Measurements from ENCODE around the gene AEBP1.

AEBP1 gene

DNA sequence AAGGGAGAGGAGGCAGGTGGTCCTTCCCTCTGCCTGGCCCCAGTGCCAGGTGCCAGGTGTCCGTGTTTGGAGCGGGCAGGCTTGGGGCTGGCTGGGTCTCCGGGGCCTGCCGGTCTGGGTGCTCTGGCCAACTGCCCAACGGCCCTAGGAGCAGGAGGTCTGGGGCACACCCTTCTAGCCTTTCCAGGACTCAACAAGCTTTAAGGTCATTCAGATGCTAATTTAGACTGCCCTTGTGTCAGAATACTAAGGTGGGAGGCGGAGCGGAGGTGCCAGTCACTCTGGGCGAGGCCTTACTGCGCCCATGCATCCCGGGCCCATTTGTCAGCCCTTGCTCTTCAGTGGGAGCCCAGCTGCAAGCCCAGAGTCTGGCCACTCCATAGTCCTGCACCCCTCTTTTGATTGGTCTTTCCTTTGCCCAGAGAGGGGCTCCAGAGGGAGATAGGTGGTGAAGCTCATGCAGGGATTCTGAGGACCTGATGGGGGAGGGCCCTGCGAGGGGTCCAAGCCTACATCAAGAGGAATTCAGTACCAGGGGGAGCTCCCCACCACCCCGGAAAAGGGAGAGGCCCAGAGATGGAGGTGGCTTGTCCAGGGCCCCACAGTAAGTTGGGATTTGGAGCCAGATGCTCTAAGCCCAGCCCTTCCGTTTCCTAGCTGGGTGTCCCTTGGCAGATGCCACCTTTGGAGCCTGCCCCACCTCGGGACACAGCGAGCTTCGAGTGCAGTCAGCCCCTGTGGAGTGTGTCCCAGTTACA, 40.1 kb upstream of the AEBP1 start:
- Mint-ChIP-seq H3K4me3 (no peak overlapping the region), H3K36me3 (no peaks in the 10 kb centered on the region), H3K9me3 (ENCODE audit: low read depth) (no peaks in the 10 kb centered on the region), H3K27me3 (no peaks in the 10 kb centered on the region), H3K27ac (no peak overlapping the region), H3K4me1 (ENCODE audit: low read depth) (peaks cover 24% of the 10 kb centered on the region)

DNA sequence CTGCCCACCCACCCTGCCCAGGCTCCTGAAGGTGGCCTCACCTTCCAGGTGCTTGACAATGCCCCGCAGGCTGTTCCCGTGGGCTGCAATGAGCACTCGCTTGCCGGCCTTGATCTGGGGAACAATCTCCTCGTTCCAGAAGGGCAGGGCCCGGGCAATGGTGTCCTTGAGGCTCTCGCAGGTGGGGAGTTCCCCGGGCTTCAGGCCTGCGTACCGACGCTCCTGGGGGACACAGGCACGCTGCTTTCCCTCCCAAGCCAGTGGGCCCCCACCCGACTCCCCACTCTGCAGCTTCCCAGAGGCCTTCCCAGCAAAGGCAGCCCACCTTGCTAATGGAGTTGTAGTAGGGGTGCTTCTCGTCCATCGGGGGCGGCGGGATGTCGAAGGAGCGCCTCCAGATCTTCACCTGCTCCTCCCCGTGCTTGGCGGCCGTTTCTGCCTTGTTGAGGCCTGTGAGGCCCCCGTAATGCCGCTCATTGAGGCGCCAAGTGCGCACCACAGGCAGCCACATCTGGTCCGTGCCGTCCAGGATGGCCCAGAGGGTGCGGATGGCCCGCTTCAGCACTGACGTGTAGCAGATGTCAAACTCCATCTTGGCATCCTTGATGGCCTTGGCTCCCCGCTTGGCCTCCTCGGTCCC, 39.2 kb upstream of the AEBP1 start:
- Mint-ChIP-seq H3K9me3 (ENCODE audit: low read depth) (no peaks in the 10 kb centered on the region), H3K36me3 (no peaks in the 10 kb centered on the region), H3K27ac (no peak overlapping the region), H3K4me1 (ENCODE audit: low read depth) (peaks cover 20% of the 10 kb centered on the region), H3K4me3 (no peak overlapping the region), H3K27me3 (no peaks in the 10 kb centered on the region)

DNA sequence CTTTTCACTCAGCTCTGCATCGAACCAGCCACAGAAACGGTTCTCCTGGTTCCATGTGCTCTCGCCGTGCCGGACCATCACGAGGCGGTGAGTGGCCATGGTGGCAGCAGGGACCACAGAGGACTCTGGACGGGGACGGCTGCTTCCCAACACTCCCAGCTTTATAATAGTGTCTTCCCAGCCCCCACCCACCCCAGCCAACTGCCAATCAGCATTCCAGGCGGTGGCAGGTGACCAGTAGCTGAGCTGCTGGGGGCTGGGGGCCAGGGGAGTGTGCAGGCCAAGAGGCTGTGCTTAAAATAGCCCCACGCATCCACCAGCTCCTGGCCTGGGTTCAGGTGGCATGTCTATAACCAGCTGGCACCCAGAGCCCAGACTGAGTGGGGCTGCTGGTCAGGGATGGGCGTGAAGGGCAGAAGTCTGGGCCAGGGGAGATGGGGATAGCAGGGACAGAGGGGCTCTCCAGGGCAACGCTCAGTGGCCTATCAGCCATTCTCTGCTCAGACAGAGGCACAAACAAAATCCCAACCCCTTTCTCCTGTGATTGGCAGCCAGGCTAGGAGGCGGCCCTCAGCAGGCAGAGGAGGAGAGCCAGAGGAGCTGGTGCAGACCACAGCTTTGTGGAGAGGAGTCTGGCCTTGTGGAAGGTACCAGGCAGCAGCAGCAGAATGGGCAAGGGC, 38.6 kb upstream of the AEBP1 start, which contains the start of gene PGAM2:
Gene PGAM2 (minus strand): TSS at position 137 of the 680 bp plus-strand sequence. CDS start 38 bp downstream, at position 99.
- H3K27ac Mint-ChIP-seq = peak within 1 kb of the TSS; percentile 5
- no peaks in the 10 kb centered on the region for H3K9me3 Mint-ChIP-seq (ENCODE audit: low read depth)
- no peaks in the 10 kb centered on the region for H3K27me3 Mint-ChIP-seq

DNA sequence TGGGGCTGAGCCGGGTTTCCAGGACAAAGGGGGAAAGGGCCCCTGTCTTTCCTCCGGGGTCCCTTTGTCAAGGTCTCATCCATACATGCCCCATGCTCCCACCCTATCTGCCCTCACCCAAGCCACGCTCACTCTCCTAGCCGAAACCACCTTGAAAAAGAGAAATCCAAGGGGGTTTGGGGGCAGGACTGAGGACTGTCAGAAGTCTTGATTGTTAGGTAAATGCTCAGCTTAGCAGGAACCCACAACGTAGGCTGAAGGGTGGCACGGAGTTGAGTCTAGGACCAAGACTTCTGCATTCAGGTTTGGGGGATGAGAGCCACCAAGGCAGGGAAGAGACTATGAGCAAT, 38.1 kb upstream of the AEBP1 start:
- no peak overlapping the region for H3K4me3 Mint-ChIP-seq
- no peaks in the 10 kb centered on the region for H3K27me3 Mint-ChIP-seq
- H3K4me1 Mint-ChIP-seq (ENCODE audit: low read depth) = peaks cover 18% of the 10 kb centered on the region
- H3K36me3 Mint-ChIP-seq = no peaks in the 10 kb centered on the region
- no peak overlapping the region for H3K27ac Mint-ChIP-seq
- no peaks in the 10 kb centered on the region for H3K9me3 Mint-ChIP-seq (ENCODE audit: low read depth)

More for the DNA sequence above, 38.6 kb upstream of the AEBP1 start, which contains the start of gene PGAM2:
- Mint-ChIP-seq H3K36me3 (no peaks in the 10 kb centered on the region), H3K4me1 (ENCODE audit: low read depth) (peaks cover 18% of the 10 kb centered on the region), H3K4me3 (peak within 1 kb of the TSS; percentile 7)

DNA sequence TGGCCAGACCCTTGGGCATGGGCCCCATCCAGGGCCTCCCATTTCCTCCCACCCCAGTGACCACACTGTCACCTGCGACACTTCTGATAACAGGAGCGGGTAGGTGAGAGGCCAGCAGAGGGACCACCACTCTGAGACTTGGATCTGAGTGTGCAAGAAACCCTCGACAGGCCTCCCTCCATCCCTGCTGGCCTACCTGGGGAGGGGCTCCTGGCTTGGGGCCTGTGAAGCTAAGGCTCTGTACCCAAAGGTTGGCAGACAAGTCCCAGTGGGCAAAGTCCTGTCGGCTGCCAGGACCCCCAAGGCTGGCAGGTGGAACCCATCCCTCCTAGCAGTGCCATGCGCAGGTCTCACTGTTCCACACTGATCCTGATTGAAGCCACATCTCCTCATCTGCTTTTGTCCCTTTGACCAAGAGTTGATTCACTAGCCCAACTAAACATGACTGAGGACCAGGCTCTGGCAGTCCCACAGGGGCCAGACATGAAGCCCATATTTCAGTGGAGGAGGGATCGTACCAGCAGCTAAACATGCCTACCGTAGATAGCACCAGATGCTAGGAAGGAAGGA, 37.6 kb upstream of the AEBP1 start:
- Mint-ChIP-seq H3K4me1 (ENCODE audit: low read depth) (peaks cover 20% of the 10 kb centered on the region), H3K4me3 (no peak overlapping the region), H3K9me3 (ENCODE audit: low read depth) (no peaks in the 10 kb centered on the region), H3K36me3 (no peaks in the 10 kb centered on the region), H3K27me3 (no peaks in the 10 kb centered on the region), H3K27ac (peak overlapping the region; percentile 46)

DNA sequence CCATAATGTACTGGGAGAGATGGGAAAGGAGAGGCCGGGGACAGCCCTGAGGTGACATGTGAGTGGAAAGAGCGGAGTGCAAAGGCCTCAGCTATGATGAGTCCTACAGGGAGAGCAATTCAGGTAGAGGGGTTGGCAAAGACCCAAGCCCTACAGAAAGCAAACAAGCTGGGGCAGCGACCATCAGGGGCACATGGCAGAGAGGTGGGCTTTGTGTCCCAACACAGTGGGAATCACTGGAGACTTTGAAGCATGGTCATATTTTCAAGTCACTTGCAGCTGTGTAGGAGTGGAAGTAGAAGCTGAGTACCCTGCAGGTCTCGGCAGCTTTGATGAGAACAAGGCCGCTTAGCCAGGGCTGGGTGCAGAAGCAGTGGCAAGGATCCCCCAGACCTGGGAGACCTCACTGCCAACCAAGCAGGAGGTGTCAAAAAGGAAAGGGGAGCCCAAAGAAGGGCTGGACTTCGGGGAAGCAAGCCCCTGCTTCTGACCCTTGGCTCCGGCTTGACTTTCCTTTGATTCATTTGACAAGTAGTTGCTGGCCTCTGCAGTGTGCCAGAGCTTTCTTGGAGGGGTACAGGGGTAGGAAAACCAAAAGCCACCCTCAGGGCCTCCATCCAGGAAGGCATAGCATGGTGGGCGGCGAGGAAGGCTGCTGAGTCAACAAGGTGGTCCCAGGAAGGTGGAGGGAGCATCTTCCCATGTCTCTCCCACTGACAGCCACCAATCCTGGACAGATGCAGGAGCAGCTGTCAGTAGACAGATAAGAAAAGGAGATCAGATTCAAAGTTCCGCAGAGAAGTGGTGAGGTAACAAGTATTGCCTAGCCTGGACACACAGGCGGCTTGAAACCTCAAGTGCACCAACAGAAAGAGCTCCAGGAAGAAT, 36.8 kb upstream of the AEBP1 start:
- H3K4me1 Mint-ChIP-seq (ENCODE audit: low read depth) = peaks cover 26% of the 10 kb centered on the region

DNA sequence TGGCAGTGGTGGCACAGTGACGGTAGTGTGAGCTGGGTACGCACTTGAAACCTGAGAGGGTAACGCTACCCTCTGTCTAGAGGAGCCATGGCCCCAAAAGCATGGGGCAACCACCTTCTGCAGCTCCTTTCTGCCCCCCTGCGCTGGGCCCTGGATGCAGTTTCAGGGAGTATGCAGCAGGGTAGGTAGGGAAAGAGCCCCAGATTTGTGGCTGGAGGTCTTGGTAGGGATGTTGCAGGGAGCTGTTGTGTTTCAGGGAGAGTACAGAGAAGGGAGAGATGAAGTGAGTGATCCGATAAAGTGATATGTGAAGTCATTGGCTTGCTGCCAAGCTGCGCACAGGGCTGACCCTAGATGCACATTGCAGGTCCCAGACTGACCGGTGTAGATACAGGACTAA, 36.1 kb upstream of the AEBP1 start:
- Mint-ChIP-seq H3K27me3 (no peaks in the 10 kb centered on the region), H3K36me3 (no peaks in the 10 kb centered on the region), H3K9me3 (ENCODE audit: low read depth) (no peaks in the 10 kb centered on the region), H3K4me1 (ENCODE audit: low read depth) (peaks cover 31% of the 10 kb centered on the region), H3K27ac (peak overlapping the region; percentile 50), H3K4me3 (no peak overlapping the region)

More for the DNA sequence above, 36.8 kb upstream of the AEBP1 start:
- Mint-ChIP-seq H3K4me3 (no peak overlapping the region), H3K9me3 (ENCODE audit: low read depth) (no peaks in the 10 kb centered on the region), H3K27me3 (no peaks in the 10 kb centered on the region), H3K27ac (peak overlapping the region; percentile 46), H3K36me3 (no peaks in the 10 kb centered on the region)

DNA sequence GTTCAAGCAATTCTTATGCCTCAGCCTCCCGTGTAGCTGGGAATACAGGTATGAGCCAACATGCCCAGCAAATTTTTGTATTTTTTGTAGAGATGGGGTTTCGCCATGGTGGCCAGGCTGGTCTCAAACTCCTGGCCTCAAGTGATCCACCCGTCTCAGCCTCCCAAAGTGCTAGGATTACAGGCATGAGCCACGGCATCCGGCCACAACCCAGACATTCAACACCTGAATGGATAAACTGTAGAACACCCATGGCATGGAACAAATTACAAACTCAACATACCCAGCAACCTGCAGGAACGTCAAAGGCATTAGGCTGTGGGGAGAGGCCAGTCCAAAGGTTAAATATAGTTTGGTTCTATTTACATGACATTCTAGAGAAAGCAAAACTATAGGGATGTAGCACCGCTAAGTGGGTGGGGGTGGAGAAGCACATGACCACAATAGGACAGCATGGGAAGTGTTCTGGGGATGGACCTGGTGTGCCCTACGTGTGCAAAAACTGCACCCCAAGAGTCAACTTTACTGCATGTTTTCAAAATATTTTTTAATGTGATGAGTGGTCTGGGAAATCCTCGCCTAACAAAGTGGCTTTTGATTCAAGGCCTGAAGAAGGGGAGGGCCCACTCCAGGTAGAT, 32.3 kb upstream of the AEBP1 start:
- H3K27me3 Mint-ChIP-seq = no peaks in the 10 kb centered on the region
- H3K36me3 Mint-ChIP-seq = no peaks in the 10 kb centered on the region
- H3K9me3 Mint-ChIP-seq (ENCODE audit: low read depth) = no peaks in the 10 kb centered on the region
- H3K4me1 Mint-ChIP-seq (ENCODE audit: low read depth) = peaks cover 26% of the 10 kb centered on the region
- H3K27ac Mint-ChIP-seq = no peak overlapping the region
- H3K4me3 Mint-ChIP-seq = no peak overlapping the region

GRCh38 chr7:44072364-44073231, 31.5 kb upstream of the AEBP1 start:
- H3K4me3 Mint-ChIP-seq = no peak overlapping the region
- peaks cover 22% of the 10 kb centered on the region for H3K4me1 Mint-ChIP-seq (ENCODE audit: low read depth)
- H3K9me3 Mint-ChIP-seq (ENCODE audit: low read depth) = no peaks in the 10 kb centered on the region
- peaks cover under 1% of the 10 kb centered on the region for H3K36me3 Mint-ChIP-seq
- H3K27me3 Mint-ChIP-seq = no peaks in the 10 kb centered on the region
- peak overlapping the region; percentile 34 for H3K27ac Mint-ChIP-seq

GRCh38 chr7:44073664-44074348, 30.3 kb upstream of the AEBP1 start:
- H3K27ac Mint-ChIP-seq = peak overlapping the region; percentile 79
- H3K36me3 Mint-ChIP-seq = peaks cover 5% of the 10 kb centered on the region
- H3K27me3 Mint-ChIP-seq = no peaks in the 10 kb centered on the region
- H3K4me3 Mint-ChIP-seq = peak overlapping the region; percentile 44
- H3K4me1 Mint-ChIP-seq (ENCODE audit: low read depth) = peaks cover 28% of the 10 kb centered on the region
- no peaks in the 10 kb centered on the region for H3K9me3 Mint-ChIP-seq (ENCODE audit: low read depth)

- peaks cover 5% of the 10 kb centered on the region for H3K36me3 Mint-ChIP-seq
- H3K9me3 Mint-ChIP-seq (ENCODE audit: low read depth) = no peaks in the 10 kb centered on the region
- H3K27ac Mint-ChIP-seq = peak overlapping the region; percentile 79
- H3K4me1 Mint-ChIP-seq (ENCODE audit: low read depth) = peaks cover 31% of the 10 kb centered on the region
- peak overlapping the region; percentile 17 for H3K4me3 Mint-ChIP-seq
- no peaks in the 10 kb centered on the region for H3K27me3 Mint-ChIP-seq
These were observed 29.8 kb upstream of the AEBP1 start for GRCh38 chr7:44074349-44074695.

DNA sequence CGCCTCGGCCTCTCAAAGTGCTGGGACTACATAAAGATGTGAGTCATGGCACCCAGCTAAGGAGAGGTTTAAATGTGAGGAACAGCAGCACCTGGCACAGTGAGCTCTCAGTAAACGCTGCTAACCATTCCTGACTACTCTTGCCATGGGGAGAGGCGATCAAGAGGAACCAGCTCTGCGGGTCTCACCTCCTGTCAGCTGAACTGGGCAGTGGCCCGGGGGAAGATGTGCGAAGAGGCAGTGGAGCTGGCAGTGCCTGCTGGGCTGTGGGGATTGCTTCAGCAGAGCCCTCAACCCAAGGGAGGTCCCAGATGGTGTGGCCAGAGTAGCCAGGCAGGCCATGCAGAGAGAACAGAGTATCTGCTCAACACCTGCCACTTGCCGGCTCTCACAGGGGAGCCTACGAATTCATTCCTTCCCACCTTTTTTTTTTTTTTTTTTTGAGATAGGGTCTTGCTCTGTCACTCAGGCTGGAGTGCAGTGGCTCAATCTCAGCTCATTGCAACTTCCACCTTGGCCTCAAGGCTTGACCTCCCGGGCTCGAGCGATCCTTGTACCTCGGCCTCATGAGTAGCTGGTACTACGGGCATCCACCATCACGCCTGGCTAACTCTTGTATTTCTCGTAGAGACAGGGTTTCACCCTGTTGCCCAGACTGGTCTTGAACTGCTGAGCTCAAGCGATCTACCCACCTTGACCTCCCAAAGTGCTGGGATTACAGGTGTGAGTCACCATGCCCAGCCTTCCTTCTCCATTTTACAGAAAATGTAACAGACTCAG, 28.7 kb upstream of the AEBP1 start:
- Mint-ChIP-seq H3K36me3 (peaks cover 5% of the 10 kb centered on the region), H3K4me3 (no peak overlapping the region), H3K27me3 (no peaks in the 10 kb centered on the region), H3K27ac (no peak overlapping the region), H3K4me1 (ENCODE audit: low read depth) (peaks cover 33% of the 10 kb centered on the region), H3K9me3 (ENCODE audit: low read depth) (no peaks in the 10 kb centered on the region)
